PC-9 (cell line): ENCODE measurements around the gene PLXNC1. TPM values are rescaled to one million over a fixed set of nuclear protein-coding genes. Genes with fewer than 3 reads are reported as not detected.

Experiments used
- BruUV-seq: library from RNA; stranded (reverse); fragments of 400-500 nt; replicated peaks from 2 replicates; lab custom pipeline; 2021; lab: Mats Ljungman, UMichigan
- CTCF ChIA-PET: fragments of 300-600 bp; sonication (Branson Sonifier 250); formaldehyde crosslinking; loops from one replicate; lab custom pipeline; 2022; ENCODE audit warnings: antibody characterized with exemption; lab: Charles Lee
- POLR2A ChIA-PET: fragments of 300-600 bp; sonication (Branson Sonifier 250); formaldehyde crosslinking; loops from one replicate; lab custom pipeline; 2022; ENCODE audit warnings: antibody characterized with exemption; ENCODE audit not compliant: unreplicated experiment; lab: Charles Lee
- DNase-seq, 2 experiments: peaks; one replicate each; pipeline versions ENCODE4 v3.0.0 to v3.0.0-alpha.2; 2015 to 2022; ENCODE audit warnings: mixed read lengths in 1 of 2
- H2AFZ ChIP-seq: fragments of 200-600 bp; sonication (generic); 2 replicates; pipeline ENCODE4 v1.8.1; 2017; ENCODE audit warnings: antibody characterized with exemption
- H3F3A ChIP-seq: fragments of 200-600 bp; sonication (generic); 2 replicates; pipeline ENCODE4 v1.8.1; 2017; ENCODE audit warnings: antibody characterized with exemption, mild to moderate bottlenecking, low read depth; ENCODE audit not compliant: insufficient read depth
- H3K27ac ChIP-seq: fragments of 200-600 bp; sonication (generic); 2 replicates; pipeline ENCODE4 v1.6.1; 2016; ENCODE audit warnings: mixed run types
- H3K27me3 ChIP-seq: fragments of 200-600 bp; sonication (generic); 2 replicates; pipeline ENCODE4 v1.6.1; 2016; ENCODE audit warnings: low read depth, mixed run types; ENCODE audit not compliant: insufficient read depth
- H3K36me3 ChIP-seq: fragments of 200-600 bp; sonication (generic); 2 replicates; pipeline ENCODE4 v1.6.1; 2016; ENCODE audit warnings: low read depth, mixed run types
- H3K4me1 ChIP-seq: fragments of 200-600 bp; sonication (generic); replicated peaks from 2 replicates; pipeline ENCODE4 v1.6.1; 2016; ENCODE audit warnings: mixed run types; ENCODE audit not compliant: insufficient read depth
- H3K4me2 ChIP-seq: fragments of 200-600 bp; sonication (generic); 2 replicates; pipeline ENCODE4 v1.6.1; 2017; ENCODE audit warnings: mixed run types
- H3K4me3 ChIP-seq: fragments of 200-600 bp; sonication (generic); 2 replicates; pipeline ENCODE4 v1.6.1; 2016; ENCODE audit warnings: mixed run types
- H3K79me2 ChIP-seq: fragments of 200-600 bp; sonication (generic); 2 replicates; pipeline ENCODE4 v1.6.1; 2017; ENCODE audit warnings: low read depth, mixed run types
- H3K9me2 ChIP-seq: fragments of 200-600 bp; sonication (generic); 2 replicates; pipeline ENCODE4 v1.8.1; 2017; ENCODE audit warnings: mild to moderate bottlenecking; ENCODE audit not compliant: insufficient read depth
- H3K9me3 ChIP-seq: fragments of 200-600 bp; sonication (generic); 2 replicates; pipeline ENCODE4 v1.8.1; 2016; ENCODE audit warnings: low read depth; ENCODE audit not compliant: insufficient read depth
- H4K20me1 ChIP-seq: fragments of 200-600 bp; sonication (generic); 2 replicates; pipeline ENCODE4 v1.8.1; 2017; ENCODE audit not compliant: insufficient read depth
- EZH2 ChIP-seq: fragments of 200-600 bp; sonication (generic); IDR thresholded peaks from 2 replicates; pipeline ENCODE4 v1.8.0; 2017; ENCODE audit warnings: antibody characterized with exemption, low read depth
- intact Hi-C: fragments of 100-400 bp; cut with micrococcal nuclease; formaldehyde crosslinking; loops from one replicate; pipeline ENCODE4 v1.10.0; 2022; ENCODE audit not compliant: unreplicated experiment
- total RNA-seq: library from RNA; stranded (reverse); gene quantifications from 2 replicates; pipeline ENCODE4 v1.2.3, GENCODE V29; 2021
- TF ChIP-seq, protein P1 (sequence below): fragments of 200-600 bp; sonication (generic); conservative IDR thresholded peaks from 2 replicates; pipeline ENCODE4 v1.6.1; 2017; ENCODE audit warnings: mixed run types, antibody characterized with exemption, mild to moderate bottlenecking, moderate library complexity

The PLXNC1 gene
- total RNA-seq, 1 experiment from 2014 or later: 2.3 TPM

- Histone ChIP-seq H4K20me1 (no peaks in the 10 kb centered on the region), H3K4me2 (no peak overlapping the region), H3K9me2 (no peaks in the 10 kb centered on the region), H3K4me1 (no peaks in the 10 kb centered on the region), H3K79me2 (no peaks in the 10 kb centered on the region), H3K36me3 (no peaks in the 10 kb centered on the region), H3K27me3 (peaks cover 8% of the 10 kb centered on the region; the same call in 1 of the 2 replicates), H3K9me3 (no peaks in the 10 kb centered on the region), H2AFZ (no peak overlapping the region), H3K27ac (no peak overlapping the region), H3F3A (no peaks in the 10 kb centered on the region), H3K4me3 (no peak overlapping the region)
- no TSS peak for BruUV-seq
- TF ChIP-seq, protein P1, sequence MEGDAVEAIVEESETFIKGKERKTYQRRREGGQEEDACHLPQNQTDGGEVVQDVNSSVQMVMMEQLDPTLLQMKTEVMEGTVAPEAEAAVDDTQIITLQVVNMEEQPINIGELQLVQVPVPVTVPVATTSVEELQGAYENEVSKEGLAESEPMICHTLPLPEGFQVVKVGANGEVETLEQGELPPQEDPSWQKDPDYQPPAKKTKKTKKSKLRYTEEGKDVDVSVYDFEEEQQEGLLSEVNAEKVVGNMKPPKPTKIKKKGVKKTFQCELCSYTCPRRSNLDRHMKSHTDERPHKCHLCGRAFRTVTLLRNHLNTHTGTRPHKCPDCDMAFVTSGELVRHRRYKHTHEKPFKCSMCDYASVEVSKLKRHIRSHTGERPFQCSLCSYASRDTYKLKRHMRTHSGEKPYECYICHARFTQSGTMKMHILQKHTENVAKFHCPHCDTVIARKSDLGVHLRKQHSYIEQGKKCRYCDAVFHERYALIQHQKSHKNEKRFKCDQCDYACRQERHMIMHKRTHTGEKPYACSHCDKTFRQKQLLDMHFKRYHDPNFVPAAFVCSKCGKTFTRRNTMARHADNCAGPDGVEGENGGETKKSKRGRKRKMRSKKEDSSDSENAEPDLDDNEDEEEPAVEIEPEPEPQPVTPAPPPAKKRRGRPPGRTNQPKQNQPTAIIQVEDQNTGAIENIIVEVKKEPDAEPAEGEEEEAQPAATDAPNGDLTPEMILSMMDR: no peak
- no peak for TF ChIP-seq EZH2
- intact Hi-C loops: no loop called here
- CTCF ChIA-PET: no interaction called here
- POLR2A ChIA-PET: no interaction called here
- no peak for DNase-seq
These were observed 123.9 kb downstream of the PLXNC1 start for GRCh38 chr12:94272280-94272679.

GRCh38 chr12:94273272-94273671 lies 124.9 kb downstream of the PLXNC1 start:
- H3F3A ChIP-seq: no peaks in the 10 kb centered on the region

DNA sequence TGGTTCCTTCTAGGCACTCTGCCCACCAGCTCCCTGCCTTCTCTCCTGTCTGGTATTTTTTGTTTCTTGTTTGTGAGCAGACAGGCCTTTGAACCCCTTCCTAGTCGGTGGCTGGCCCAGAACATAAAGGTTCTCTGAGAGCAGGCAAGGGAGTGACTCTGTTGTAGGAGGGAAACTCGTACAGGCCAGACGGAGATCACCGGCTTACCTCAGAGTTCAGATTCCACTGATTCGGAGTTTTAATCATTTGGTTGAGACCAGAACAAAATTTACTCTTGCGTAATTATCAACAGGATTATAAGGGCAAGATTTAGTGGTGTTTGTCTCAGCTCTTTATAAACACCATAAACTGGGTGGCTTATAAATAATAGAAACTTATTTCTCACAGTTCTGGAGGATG lies 128.3 kb downstream of the PLXNC1 start:
- H3K36me3 ChIP-seq: no peaks in the 10 kb centered on the region

More at GRCh38 chr12:94273272-94273671, 124.9 kb downstream of the PLXNC1 start:
- POLR2A ChIA-PET: no interaction called here
- no peaks in the 10 kb centered on the region; the same call in 1 of the 2 replicates for H3K27me3 ChIP-seq
- H3K27ac ChIP-seq: no peak overlapping the region
- CTCF ChIA-PET: no interaction called here
- H3K4me3 ChIP-seq: no peak overlapping the region
- H4K20me1 ChIP-seq: no peaks in the 10 kb centered on the region
- H3K9me2 ChIP-seq: no peaks in the 10 kb centered on the region
- no peaks in the 10 kb centered on the region for H3K9me3 ChIP-seq
- intact Hi-C loops: no loop called here
- no peaks in the 10 kb centered on the region for H3K36me3 ChIP-seq
- TF ChIP-seq, protein P1: no peak
- TF ChIP-seq EZH2: no peak
- no TSS peak for BruUV-seq
- H3K4me1 ChIP-seq: no peaks in the 10 kb centered on the region
- H3K79me2 ChIP-seq: no peaks in the 10 kb centered on the region
- H2AFZ ChIP-seq: no peak overlapping the region
- no peak for DNase-seq
- no peak overlapping the region for H3K4me2 ChIP-seq

More for the DNA sequence above, 128.3 kb downstream of the PLXNC1 start:
- Histone ChIP-seq H3K27ac (no peak overlapping the region), H3F3A (no peaks in the 10 kb centered on the region), H2AFZ (no peak overlapping the region), H4K20me1 (no peaks in the 10 kb centered on the region), H3K9me2 (no peaks in the 10 kb centered on the region), H3K9me3 (no peaks in the 10 kb centered on the region), H3K4me1 (no peaks in the 10 kb centered on the region), H3K4me3 (no peak overlapping the region), H3K4me2 (no peak overlapping the region), H3K79me2 (no peaks in the 10 kb centered on the region), H3K27me3 (no peaks in the 10 kb centered on the region)
- no TSS peak for BruUV-seq
- no peak for TF ChIP-seq EZH2
- TF ChIP-seq, protein P1: no peak
- intact Hi-C loops: no loop called here
- CTCF ChIA-PET: no interaction called here
- POLR2A ChIA-PET: no interaction called here
- no peak for DNase-seq
